Measurements from ENCODE around the gene LASP1.
A peak's percentile ranks its signal among the peaks of the same experiment; 100 is the strongest.

The LASP1 gene

GRCh38 chr17:38874505-38875400 lies 4.9 kb downstream of the LASP1 start:
- peak; percentile 60 to 69 for DNase-seq
- TF ChIP-seq GATA1 (IDR thresholded peaks at IDR 0.05; ENCODE audit: low read depth, low read length) (no peak), POLR2A (IDR thresholded peaks at IDR 0.05; ENCODE audit: low read length) (no peak)

GRCh38 chr17:38875477-38876075 lies 5.7 kb downstream of the LASP1 start:
- TF ChIP-seq GATA1 (IDR thresholded peaks at IDR 0.05; ENCODE audit: low read depth, low read length) (no peak), POLR2A (IDR thresholded peaks at IDR 0.05; ENCODE audit: low read length) (no peak)
- no peak for DNase-seq

- TF ChIP-seq POLR2A (IDR thresholded peaks at IDR 0.05; ENCODE audit: low read length) (no peak), GATA1 (IDR thresholded peaks at IDR 0.05; ENCODE audit: low read depth, low read length) (no peak)
- no peak for DNase-seq
These were observed 7.4 kb downstream of the LASP1 start for GRCh38 chr17:38877130-38877851.

GRCh38 chr17:38879878-38880665 lies 10.2 kb downstream of the LASP1 start:
- TF ChIP-seq POLR2A (IDR thresholded peaks at IDR 0.05; ENCODE audit: low read length) (no peak), GATA1 (IDR thresholded peaks at IDR 0.05; ENCODE audit: low read depth, low read length) (no peak)
- peak; percentile 29 to 33 for DNase-seq

GRCh38 chr17:38881600-38882191 lies 11.8 kb downstream of the LASP1 start:
- DNase-seq, result peak; percentile 95
- no peak for TF ChIP-seq GATA1 (IDR thresholded peaks at IDR 0.05; ENCODE audit: low read depth, low read length)
- no peak for TF ChIP-seq POLR2A (IDR thresholded peaks at IDR 0.05; ENCODE audit: low read length)

GRCh38 chr17:38882870-38883269 lies 13.0 kb downstream of the LASP1 start:
- no peak for DNase-seq
- TF ChIP-seq POLR2A (IDR thresholded peaks at IDR 0.05; ENCODE audit: low read length), result no peak
- no peak for TF ChIP-seq GATA1 (IDR thresholded peaks at IDR 0.05; ENCODE audit: low read depth, low read length)

- no peak for DNase-seq
- TF ChIP-seq POLR2A (IDR thresholded peaks at IDR 0.05; ENCODE audit: low read length), result no peak
- no peak for TF ChIP-seq GATA1 (IDR thresholded peaks at IDR 0.05; ENCODE audit: low read depth, low read length)
These were observed 14.0 kb downstream of the LASP1 start for GRCh38 chr17:38883592-38884526.

- no peak for TF ChIP-seq GATA1 (IDR thresholded peaks at IDR 0.05; ENCODE audit: low read depth, low read length)
- no peak for TF ChIP-seq POLR2A (IDR thresholded peaks at IDR 0.05; ENCODE audit: low read length)
- no peak for DNase-seq
These were observed 15.3 kb downstream of the LASP1 start for GRCh38 chr17:38885044-38885727.

GRCh38 chr17:38885728-38886642 lies 16.1 kb downstream of the LASP1 start:
- DNase-seq, result no peak
- TF ChIP-seq GATA1 (IDR thresholded peaks at IDR 0.05; ENCODE audit: low read depth, low read length) (no peak), POLR2A (IDR thresholded peaks at IDR 0.05; ENCODE audit: low read length) (no peak)

- TF ChIP-seq POLR2A (IDR thresholded peaks at IDR 0.05; ENCODE audit: low read length), result no peak
- no peak for TF ChIP-seq GATA1 (IDR thresholded peaks at IDR 0.05; ENCODE audit: low read depth, low read length)
- DNase-seq, result no peak
These were observed 16.8 kb downstream of the LASP1 start for GRCh38 chr17:38886643-38887010.

GRCh38 chr17:38888842-38889241 lies 19.0 kb downstream of the LASP1 start:
- DNase-seq, result no peak
- TF ChIP-seq POLR2A (IDR thresholded peaks at IDR 0.05; ENCODE audit: low read length), result no peak
- TF ChIP-seq GATA1 (IDR thresholded peaks at IDR 0.05; ENCODE audit: low read depth, low read length), result no peak

Data from erythroblast (primary cell).